Measurements from ENCODE around the gene ITPKA.

The ITPKA gene

DNA sequence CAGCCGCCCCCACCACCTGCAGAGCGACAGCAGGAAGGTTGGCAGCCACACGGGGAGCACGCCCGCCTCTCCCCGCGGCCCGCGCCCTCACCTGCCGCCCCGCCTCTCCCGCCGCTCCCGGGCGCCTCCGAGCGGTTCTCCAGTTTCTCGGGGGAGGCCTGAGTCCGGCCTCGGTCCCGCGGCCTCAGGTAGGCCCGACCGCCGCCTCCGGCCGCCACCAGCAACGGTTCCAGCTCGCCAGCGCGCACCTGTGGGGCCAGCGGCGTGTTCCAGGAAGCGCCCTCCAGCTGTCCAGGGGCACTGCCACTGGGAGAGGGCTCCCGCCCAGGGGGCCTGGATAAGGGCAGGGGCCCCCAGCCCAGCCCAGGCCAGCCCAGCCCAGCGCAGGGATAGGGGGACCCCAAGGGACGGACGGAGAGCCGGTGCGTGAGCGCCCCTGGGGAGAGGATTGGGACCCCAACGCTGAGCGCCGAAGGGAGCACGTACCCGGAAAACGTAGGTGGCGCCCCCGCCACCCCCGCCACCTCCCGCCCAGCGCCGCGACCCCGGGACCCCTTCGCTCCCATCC, 17.7 kb downstream of the ITPKA start:
- H3K4me3 ChIP-seq (ENCODE audit: low read length): no peak overlapping the region
- TF ChIP-seq ZNF274 (IDR thresholded peaks at IDR 0.05; ENCODE audit: low read depth, low read length): no peak

DNA sequence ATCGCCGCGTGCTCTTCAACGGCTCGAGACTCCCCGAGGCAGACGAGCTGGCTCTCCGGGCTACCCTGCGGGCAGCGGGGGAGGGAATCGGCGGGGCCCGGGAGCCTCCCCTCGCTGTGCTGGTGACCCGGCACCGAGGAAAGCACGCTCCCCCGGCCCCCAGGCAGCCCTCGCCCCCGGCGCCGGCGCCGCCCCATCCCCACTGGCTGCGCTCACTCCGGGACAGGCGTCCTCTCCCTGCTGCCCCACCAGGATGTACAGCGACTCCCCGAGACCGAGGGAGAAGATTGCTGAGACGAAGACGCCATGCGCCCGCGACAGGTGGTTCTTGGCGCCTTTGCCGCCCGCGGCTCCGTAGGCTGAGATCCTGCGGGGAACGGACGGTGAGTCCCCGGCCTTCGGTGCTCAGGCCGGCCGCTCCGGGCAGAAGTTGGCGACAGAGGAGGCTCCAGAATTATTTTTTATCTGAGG, 18.3 kb downstream of the ITPKA start:
- H3K4me3 ChIP-seq (ENCODE audit: low read length): peak overlapping the region; percentile 9; the same call in 1 of the 2 replicates
- TF ChIP-seq ZNF274 (IDR thresholded peaks at IDR 0.05; ENCODE audit: low read depth, low read length): no peak

DNA sequence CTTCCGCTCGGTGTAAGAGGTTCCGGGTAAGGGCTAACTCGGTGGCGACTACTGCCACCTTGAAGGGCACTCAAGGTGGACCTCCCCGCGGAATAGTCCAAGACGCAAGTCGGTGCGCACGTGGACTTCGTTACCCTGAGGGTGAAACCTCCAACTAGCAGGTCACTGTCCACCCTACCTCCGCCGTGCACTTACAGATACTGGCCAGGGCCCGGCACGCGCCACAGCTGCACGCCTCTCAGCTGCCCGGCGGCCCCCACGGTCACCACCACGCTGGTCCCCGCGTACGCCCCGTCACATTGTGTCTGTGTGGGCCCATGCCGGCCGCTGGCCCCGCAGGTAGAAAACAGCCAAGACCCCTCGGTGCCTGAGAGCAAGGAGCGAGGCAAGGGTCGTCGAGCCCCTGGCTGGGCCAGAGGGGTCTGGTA, 18.9 kb downstream of the ITPKA start:
- TF ChIP-seq ZNF274 (IDR thresholded peaks at IDR 0.05; ENCODE audit: low read depth, low read length): no peak
- H3K4me3 ChIP-seq (ENCODE audit: low read length): no peak overlapping the region; the same call in 1 of the 2 replicates

DNA sequence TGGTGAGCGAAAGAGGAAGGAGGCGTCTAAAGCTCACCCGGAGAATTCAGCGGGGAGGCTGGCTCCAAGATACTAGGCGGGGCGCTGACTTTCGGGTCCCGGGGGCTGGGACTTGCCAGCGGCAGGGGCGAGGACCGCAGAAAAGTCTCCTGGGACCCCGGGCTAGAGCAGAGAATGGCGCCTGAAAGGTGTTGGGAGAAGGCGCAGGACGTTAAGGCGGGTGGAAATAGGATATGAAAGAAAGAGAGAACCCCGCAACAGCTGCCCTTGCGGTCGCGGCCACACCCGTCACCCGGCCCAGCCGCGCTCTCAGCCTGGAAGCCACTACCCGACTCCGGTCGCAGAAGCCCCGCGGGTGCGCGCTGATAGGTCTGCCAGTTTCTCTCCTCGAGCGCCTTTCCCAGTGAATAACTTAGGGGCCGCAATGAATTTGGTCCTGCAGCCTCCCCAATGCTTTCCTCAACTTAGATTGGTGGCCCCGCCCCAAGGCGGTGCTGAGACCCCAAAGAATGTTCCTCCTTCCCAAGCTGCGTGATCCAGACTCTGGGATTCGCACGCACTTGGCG, 19.3 kb downstream of the ITPKA start:
- no peak for TF ChIP-seq ZNF274 (IDR thresholded peaks at IDR 0.05; ENCODE audit: low read depth, low read length)
- peak overlapping the region; percentile 9; the same call in 1 of the 2 replicates for H3K4me3 ChIP-seq (ENCODE audit: low read length)

DNA sequence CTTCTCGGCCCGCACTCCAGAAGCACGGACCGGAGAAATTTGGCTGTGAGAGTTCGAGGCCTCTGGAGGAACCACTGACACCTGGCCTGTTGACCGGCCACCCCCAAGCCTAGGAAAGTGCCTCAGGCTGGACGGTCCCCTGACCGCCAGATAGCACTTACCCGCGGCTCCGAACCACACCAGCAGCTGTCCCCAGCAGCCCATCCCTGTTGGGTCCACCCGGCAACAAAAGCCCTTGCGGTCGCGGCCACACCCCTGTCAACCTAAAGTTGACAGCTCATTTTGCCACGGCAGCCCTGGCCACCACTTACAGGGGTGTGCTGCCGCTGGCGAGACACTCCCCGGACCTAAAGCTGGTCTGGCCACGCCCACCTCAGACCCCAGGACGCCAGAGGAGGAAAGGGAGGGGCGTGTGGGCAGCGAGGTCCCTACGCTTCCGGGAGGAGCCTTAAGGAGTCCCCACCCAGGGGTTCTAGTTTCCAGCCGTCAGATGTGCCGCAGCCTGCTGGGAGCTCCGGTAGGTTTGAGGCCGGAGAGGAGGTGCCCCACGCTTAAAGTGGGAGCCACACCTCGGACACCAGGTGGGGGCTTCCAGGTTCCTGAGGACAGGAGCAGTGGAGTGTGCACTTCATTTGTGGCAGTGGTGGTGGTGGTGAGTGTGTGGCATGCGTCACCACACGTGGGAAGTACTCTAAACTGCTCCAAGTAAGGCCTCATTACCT, 20.0 kb downstream of the ITPKA start, which contains the start of gene LTK:
LTK (minus strand) TSS at position 322 of the 722 bp plus-strand sequence; CDS start at position 204, 118 bp downstream.
- peak within 1 kb of the TSS; percentile 9; the same call in 1 of the 2 replicates for H3K4me3 ChIP-seq (ENCODE audit: low read length)
- no peak for TF ChIP-seq ZNF274 (IDR thresholded peaks at IDR 0.05; ENCODE audit: low read depth, low read length)

DNA sequence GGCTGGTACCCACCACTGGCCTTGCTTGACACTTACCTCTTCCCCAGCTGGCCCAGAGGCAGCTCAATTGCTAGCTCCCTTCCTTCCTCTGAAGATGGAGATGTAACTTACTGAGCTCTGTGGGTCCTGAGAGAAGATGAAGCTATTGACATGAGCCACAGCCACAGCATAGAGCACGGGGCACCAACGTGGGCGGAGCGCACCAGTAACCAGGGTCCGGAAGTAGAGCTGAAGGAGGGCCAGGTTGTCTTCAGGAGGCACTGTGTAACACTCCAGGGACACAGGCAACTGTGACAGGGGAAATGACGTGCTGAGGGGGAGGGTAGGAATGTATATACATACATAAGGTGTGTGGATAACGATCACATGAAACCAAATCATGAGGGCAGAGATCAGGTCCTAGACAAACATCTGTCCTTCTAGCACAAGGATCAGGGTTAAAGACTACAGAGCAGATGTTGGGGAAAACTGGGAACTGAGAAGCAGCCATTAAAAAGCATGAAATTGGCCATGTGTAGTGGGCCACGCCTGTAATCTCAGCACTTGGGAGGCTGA, 24.3 kb downstream of the ITPKA start:
- H3K4me3 ChIP-seq (ENCODE audit: low read length): no peak overlapping the region
- no peak for TF ChIP-seq ZNF274 (IDR thresholded peaks at IDR 0.05; ENCODE audit: low read depth, low read length)

DNA sequence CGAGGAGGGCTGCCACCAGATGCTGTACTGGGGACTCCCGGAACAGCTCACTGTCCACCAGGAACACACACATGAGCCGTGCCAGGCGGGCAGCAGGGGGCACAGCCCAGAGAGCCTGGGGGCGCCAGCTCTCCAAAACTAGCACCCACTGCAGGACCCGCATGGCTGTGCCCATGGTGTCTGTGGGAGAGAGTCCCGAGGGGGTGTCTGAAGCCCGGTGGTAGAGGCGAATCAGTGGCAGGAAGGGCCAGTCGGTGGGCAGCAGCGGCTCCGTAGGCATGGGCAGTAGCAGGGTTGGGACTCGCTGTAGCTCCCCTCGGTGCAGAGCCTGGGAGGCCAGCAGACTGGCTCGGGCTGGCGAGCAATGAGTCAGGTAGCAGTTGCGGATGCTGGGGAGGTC, 27.0 kb downstream of the ITPKA start:
- H3K4me3 ChIP-seq (ENCODE audit: low read length): no peak overlapping the region
- no peak for TF ChIP-seq ZNF274 (IDR thresholded peaks at IDR 0.05; ENCODE audit: low read depth, low read length)

DNA sequence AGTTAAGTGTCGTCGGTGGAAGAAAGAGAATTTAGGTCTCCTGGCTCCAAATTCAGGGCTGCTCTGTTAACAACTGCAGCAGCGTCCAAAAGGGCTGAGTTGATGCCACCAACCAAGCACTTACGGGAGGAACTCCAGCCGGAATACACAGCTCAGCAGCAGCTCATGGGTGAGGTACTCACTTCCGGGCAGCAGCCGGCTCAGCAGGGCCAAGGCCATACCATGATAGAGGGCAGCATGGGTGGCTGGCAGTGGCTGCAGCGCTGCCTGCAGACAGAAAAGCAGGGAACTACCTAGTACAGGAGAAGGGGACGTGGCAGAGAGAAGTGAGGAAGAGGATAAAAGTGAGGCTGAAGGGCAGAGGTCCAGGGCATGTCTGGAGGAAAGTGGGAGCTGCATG, 27.9 kb downstream of the ITPKA start:
- no peak overlapping the region for H3K4me3 ChIP-seq (ENCODE audit: low read length)
- no peak for TF ChIP-seq ZNF274 (IDR thresholded peaks at IDR 0.05; ENCODE audit: low read depth, low read length)

DNA sequence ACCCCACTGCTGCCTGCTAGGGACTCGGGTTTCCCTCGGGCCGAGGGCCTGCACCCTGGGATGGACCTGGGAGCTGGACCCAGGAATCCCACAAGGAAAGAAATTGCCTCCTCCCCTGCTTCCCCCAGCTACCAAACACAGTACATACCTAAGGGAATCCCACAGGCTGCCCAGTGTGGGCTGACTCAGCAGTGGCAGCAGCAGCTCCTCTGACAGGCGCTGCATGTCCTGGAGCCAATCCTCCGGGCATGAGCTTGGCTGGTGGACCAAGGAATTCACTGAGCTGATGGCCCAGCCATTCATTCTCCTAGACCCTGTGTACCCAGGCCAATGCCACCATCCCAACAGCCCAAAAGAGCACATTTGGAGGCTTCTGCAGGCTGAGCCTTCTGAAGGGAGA, 29.4 kb downstream of the ITPKA start:
- no peak overlapping the region for H3K4me3 ChIP-seq (ENCODE audit: low read length)
- no peak for TF ChIP-seq ZNF274 (IDR thresholded peaks at IDR 0.05; ENCODE audit: low read depth, low read length)

DNA sequence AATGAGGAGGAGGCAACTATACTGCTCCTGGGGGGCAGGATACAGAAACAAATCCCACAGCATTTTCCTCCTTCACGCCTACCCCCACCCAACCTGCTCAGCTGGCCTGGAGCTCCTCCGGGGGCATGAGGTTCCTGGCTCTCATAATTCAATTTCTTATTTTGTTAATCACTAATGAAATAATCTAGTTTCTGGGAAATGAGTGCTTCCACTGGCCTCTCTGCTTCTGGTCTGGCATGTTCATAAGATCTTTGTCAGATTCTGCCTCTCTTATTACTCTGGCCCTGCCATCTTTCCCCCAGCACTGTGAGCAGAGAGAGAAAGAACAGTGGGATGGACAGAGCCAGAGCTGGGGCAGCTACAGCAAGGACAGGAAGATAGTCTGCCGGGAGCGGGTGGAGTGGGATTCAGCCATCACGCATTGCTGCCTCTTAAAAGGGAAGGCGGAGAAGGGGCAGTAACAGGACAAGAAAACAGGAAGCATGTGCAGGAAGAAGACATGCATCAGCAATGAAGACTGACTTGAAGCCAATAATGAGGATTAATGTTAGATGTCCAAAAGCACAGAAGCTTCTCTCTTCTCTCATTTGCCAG, 36.8 kb downstream of the ITPKA start:
- TF ChIP-seq ZNF274 (IDR thresholded peaks at IDR 0.05; ENCODE audit: low read depth, low read length): no peak
- no peak overlapping the region for H3K4me3 ChIP-seq (ENCODE audit: low read length)

DNA sequence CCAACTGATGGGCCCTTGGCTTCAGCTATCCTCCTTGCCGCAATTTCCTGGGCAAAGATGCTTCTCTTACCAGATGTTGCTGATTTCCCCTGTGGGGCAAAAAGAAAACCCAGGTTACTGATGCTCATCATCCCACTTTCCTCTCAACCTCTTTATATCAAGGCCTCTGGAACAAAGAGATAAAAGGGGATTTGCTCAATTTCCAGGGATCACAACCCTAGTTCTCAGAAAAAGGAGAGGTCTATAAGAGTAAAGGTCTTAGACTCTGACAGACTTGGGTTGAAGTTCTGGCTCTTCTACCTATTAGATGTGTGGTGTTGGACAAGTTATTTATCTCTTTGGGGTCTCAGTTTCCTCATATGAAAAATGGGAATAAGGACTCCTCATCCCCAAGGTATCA, 41.9 kb downstream of the ITPKA start:
- no peak for TF ChIP-seq ZNF274 (IDR thresholded peaks at IDR 0.05; ENCODE audit: low read depth, low read length)
- H3K4me3 ChIP-seq (ENCODE audit: low read length): no peak overlapping the region

DNA sequence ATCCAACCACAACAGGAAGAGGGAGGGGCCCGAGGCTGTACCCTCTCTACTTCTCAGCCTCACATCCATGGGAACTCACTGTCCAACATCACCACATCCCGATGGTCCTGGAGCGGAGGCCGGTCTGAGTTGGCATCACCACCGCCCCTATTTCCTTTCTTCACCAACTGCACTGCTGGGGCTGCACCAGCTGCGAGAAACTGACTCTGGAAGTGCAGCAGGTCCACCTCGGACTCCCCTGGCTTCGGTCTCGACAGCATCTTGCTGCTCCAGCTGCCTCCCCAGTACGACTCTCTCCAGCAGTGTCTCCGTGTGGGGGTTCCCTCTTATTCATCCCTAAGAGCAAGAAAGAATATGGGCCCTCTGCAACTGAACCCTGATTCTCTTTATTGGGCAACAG, 43.2 kb downstream of the ITPKA start:
- H3K4me3 ChIP-seq (ENCODE audit: low read length): no peak overlapping the region
- TF ChIP-seq ZNF274 (IDR thresholded peaks at IDR 0.05; ENCODE audit: low read depth, low read length): no peak

DNA sequence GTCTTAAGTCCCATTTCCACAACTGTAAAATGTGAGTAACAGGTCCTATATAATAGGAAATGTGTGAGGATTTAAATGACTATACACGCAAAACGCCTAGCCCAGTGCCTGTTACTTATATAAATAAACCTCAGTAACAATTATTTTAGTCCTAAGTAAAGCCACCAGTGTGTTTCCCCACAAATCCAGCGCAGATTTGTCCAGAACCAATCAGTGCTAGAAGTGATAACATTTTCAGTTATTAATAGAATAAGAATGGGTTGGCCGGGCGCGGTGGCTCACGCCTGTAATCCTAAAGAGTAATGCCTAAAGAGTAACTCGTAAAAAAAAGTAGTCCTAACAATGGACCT, 49.8 kb downstream of the ITPKA start:
- H3K4me3 ChIP-seq (ENCODE audit: low read length): peak overlapping the region; percentile 95
- no peak for TF ChIP-seq ZNF274 (IDR thresholded peaks at IDR 0.05; ENCODE audit: low read depth, low read length)

DNA sequence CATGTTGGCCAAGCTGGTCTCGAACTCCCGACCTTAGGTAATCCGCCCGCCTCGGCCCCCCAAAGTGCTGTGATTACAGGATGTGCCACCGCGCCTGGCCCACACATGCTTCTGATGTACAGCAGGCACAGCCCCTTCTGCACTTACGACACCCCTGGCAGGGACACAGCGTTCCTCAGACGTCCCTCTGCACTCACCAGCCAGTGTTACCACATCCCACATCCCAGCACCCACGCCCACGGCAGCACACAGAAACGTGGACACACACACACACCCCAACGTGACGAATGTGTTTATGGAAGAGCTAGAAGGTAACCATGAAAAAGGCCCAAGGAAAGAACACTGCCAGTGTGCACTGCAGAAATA, 51.0 kb downstream of the ITPKA start:
- TF ChIP-seq ZNF274 (IDR thresholded peaks at IDR 0.05; ENCODE audit: low read depth, low read length): no peak
- peak overlapping the region; percentile 95; the same call in 1 of the 2 replicates for H3K4me3 ChIP-seq (ENCODE audit: low read length)
